NCI-H345 treated with DMSO at 0.1 percent for 48 hours (cell line): ENCODE data around the gene SNRPA.
"Not testable (repeated sequence)": the region's sequence is repeated elsewhere in the genome, so short reads cannot be mapped to it uniquely, and the experiment has no call there.

Experiments
- DNase-seq: peaks from one replicate; lab custom pipeline; 2025; ENCODE audit not compliant: unreplicated experiment; lab: John Stamatoyannopoulos, UW

Gene SNRPA

DNA sequence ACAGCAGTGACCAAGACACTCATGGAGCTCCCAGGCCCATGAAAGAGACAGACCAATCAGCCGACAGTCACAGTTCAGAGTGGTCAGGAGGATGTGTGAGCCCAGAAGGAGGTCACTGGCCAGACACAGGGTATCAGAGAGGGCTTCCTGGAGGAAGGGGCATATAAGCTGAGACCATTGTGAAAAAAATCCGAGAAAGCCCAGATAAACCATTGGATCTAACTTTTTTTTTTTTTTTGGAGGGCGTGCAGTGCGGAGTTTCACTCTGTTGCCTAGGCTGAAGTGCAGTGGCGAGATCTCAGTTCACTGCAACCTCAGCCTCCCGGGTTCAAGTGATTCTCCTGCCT is 29.9 kb upstream of the SNRPA start:
- DNase-seq: no peak

DNA sequence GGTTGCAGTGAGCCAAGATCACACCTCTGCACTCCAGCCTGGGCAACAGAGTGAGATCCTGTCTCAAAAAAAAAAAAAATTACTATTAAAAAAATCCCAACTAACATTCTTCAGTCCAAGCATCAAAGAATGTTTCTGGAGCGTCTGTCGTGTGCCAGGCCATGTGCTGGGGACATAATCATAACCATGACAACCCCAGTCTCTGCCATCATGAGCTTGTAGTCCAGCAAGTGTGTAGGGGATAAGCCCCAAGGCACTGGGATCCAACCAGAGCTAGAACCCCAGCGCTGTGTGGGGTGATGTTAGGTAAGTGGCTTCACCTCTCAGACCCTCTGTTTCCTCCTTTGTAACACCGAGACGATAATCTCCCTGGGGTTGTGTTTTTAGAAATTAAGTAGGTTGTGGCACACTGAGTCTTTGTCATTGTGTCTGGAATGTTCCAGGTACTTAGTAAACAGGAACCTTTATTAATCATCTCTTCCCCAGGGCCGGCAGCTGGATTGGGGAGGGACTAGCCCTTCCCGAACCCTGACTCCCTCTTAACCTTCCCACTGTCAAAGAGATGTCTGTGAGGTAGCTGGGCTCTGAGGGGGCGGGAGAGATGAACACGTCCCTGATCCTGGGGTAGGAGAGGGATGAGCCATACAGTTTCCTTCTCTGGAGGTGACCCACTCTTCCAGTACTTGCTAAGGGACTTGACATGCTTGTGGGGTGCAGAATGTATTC is 28.9 kb upstream of the SNRPA start:
- DNase-seq: no peak

DNA sequence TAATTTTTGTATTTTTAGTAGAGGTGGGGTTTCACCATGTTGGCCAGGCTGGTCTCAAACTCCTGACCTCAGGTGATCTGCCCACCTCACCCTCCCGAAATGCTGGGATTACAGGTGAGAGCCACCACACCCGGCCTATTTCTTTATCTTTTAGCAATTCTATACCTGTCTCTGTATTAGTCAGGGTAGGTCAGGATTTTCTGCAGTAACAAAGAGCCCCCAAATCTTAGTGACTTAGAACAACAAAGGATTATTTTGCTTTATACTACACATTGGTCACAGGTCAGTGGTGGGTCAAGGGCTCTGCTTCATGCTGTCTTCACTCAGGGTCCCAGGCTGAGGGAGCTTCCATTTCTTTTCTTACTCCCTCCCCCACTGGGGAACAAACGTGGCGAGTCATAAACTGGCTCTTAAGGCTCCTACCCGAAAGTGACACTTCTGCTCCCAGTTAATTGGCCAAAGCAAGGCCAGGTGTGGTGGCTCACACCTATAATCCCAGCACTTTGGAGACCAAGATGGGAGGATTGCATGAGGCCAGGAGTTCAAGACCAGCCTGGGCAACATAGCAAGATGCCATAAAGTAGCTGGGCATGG is 27.2 kb upstream of the SNRPA start:
- no peak for DNase-seq

DNA sequence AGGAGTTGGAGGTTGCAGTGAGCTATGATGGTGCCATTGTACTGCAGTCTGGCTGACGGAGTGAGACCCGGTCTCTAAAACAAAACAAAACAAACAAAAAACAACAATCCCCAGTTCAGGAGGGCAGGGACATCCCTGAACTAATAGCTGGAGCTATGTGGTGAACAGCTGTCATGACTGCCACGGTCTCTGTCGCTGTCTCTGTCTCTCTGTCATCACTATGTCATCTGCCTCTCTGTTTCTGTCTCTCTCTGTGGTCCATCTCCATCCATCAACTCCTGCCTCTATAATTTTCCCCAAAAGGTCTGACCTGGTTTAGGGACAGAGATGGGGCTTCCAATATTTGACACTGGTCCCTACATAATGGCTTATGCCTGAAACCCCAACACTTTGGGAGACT is 26.7 kb upstream of the SNRPA start:
- no peak for DNase-seq

DNA sequence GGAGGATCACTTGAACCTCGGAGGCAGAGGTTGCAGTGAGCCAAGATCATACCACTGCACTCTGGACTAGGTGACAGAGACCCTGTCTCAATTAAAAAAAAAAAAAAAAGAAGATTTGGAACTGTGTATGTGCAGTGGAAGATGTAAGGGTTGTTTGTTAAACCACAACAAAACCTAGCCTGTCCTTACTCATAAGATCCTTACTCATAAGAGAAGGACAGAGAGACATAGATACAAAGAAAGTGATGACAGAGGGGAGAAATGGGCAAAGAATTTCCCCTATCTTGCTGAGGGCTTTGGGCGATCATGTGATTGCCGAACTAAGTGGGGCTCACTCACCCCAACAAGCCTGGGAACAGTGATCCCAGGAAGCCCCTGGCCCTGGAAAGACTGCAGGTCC is 26.1 kb upstream of the SNRPA start:
- DNase-seq: no peak

DNA sequence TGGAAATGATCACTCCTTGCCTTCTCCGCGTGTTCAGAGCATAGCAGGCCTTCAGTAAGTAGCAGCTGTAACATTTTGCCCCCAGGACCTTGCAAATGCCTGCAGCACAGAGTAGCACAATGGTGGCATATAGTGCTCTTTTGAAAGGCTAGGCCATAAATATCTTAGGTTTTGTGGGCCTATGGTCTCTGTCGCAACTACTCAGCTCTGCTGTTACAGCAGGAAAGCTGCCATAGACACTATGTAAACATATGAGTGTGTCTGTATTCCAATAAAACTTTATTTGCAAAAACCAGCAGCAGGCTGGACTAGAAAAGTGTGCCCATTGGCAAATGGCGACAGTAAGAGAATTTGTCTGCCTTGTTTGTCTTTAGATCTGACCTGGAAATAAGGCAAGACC is 24.7 kb upstream of the SNRPA start:
- DNase-seq: no peak

DNA sequence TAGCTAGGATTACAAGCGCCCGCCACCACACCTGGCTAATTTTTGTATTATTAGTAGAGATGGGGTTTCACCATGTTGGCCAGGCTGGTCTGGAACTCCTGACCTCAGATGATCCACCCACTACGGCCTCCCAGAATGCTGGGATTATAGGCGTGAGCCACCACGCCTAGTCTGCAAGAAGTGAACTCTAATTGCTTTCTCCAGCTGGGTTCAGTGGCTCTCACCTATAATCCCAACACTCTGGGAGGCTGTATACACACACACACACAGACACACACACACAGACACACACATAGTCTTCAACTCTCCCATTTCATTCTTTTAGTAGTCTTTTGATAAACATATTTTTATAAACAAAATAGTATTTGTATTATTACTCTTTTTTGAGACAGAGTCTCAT is 20.9 kb upstream of the SNRPA start:
- DNase-seq: not testable (repeated sequence)

DNA sequence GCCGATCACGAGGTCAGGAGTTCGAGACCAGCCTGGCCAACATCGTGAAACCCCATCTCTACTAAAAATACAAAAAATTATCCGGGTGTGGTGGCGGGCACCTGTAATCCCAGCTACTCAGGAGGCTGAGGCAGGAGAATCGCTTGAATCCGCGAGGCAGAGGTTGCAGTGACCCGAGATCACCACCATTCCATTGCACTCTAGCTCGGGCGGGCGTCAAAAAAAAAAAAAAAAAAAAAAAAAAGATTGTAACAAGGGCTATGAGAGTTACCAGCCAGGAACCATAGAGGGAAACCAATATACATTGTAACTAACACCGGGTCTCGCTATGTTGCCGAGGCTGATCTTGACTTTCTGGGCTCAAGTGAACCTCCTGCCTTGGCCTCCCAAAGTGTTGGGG is 18.7 kb upstream of the SNRPA start:
- DNase-seq: not testable (repeated sequence)

DNA sequence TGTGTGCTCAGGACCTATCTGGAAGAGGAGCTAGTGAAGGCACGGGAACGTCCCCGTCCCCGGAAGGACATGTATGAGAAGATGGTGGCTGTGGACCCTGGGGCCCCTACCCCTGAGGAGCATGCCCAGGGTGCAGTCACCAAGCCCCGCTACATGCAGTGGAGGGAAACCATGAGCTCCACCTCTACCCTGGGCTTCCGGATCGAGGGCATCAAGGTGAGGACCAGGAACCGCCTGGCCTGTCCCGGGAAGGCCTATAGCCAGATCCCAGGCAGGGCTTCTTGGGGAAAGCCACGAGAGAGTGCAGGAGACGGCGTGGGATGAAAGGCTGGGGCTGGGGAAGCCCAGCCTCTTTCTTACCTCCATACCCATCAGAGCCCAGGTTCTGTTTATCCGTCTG is 17.9 kb upstream of the SNRPA start:
- no peak for DNase-seq

DNA sequence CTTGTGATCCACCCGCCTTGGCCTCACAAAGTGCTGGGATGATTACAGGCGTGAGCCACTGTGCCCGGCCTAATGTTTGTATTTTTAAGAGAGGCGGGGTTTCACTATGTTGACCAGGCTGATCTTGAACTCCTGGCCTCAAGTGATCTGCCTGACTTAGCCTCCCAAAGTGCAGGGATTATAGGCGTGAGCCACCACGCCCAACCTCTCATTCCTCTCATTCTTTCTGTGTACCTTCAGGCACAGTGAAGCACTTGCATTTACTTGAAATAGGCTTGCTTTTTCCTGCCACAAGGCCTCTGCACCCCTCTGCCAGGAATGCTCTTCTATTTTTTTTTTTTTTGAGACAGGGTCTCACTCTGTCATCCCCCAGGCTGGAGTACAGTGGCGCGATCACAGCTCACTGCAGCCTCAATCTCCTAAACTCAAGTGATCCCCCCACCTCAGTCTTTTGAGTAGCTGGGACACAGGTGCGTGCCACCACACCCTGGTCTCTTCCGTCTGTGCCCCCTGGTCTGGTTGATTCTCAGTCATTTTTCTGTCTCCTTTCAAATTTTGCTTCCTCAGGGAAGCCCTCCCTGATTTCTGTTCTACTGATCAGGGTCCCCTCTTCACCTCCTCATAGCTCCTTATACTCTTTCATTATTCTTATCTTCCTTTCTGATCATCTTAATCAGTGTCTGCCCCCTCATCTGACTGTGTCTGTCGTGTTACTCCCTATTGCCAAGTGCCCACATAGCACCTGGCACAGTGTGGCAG is 15.8 kb upstream of the SNRPA start:
- DNase-seq: no peak

DNA sequence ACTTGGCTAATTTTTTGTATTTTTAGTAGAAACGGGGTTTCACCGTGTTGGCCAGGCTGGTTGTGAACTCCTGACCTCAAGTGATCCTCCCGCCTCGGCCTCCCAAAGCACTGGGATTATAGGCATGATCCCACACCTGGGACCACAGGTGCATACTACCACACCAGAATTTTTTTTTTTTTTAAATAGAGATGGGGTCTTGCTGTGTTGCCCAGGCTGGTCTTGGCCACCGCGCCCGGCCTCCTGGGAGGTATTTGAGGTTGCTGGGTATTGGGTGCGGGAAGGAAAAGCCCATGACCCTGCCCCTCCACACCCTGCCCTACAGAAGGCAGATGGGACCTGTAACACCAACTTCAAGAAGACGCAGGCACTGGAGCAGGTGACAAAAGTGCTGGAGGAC is 14.3 kb upstream of the SNRPA start:
- DNase-seq: no peak

DNA sequence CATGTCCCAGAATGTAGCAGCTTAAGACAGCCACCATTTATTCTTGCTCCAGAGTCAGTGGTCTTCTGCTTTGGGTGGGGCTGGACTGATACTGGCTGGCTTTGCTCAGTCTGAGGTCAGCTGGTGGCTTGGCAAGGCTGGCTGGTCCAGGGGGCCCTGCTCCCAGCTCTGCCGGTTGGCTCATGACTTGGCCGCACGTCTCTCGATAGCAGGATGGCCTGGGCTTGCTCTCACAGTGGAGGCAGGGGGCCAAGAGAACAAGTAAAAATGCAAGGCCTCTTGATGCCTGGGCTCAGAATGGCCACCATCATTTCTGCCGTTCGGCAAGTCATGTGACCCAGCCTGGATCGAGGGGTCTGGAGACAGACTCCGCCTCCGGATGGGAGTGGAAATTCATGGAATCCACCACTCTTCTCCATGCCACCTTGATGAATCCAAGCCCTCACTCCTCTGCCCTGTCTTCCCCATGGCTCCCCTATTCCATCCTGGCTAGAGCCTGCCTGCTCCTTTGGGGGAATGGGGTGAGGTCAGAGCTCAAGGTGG is 13.8 kb upstream of the SNRPA start:
- DNase-seq: no peak

DNA sequence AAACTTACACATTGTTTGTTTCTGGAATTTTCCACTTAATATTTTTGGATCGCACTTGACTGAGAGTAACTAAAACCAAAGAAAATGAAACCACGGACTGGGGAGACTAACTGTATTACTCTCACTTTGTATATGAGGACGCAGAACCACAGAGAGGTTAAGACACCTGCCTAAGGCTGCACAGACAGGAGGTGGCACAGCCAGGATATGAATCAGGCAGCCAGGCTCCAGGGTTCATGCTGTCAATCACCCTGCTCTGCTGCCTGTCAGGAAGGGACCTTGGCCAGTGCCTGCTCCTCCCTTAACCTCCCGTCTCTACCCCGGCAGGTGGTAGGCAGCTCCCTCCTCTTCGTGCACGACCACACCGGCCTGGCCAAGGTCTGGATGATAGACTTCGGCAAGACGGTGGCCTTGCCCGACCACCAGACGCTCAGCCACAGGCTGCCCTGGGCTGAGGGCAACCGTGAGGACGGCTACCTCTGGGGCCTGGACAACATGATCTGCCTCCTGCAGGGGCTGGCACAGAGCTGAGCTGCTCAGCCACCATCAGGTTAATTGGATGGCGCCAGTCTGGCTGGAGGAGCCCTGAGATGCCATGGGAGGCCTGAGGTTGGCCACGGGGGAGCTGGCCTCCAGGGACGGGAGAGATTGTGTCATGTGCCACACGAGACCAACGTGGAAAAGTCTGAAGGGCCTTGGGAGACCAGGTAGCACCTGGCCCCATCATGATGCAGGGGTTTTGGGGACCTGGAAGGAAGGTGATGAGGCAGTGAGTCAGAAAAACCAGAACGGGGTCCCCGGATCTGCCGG is 11.8 kb upstream of the SNRPA start:
- DNase-seq: no peak

DNA sequence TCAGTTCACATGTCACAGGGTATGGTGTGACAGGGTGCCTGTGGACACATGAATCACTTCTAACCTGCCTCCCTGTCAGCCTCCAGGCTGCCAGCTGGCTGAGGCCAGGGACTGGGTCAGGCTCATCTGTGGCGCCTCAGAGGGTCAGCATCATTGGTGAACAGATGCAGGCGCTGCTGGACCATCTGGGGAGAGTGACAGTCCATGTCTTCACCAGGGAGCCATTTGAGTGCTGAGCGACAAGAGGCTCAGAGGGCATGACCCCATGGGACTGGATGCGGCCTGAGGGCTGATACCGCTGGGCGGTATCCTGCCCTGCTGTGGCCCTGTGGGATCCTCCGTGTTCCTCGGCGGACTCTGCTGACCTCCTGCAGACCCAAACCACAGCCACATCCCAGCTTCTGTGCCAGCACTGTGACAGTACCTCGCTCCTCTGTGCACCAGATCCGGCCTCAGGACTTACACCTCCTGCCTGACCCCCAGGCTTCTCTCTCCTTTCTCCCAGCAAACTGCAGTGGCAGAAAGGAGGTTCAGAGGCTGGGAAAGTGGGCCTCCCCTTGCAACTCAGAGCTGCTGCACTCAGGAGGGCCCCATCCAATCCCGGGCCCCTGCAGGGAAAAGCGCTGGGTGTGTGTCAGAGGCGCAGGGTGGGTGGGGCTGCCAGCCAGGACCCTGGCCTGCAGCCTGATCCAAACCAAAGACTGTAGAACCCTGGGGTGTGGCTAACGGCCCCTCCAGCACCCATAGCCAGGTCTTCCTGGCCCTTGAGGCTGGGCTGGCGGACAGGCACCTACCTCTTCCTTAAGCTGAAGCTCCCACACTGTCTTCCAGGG is 10.9 kb upstream of the SNRPA start:
- no peak for DNase-seq

DNA sequence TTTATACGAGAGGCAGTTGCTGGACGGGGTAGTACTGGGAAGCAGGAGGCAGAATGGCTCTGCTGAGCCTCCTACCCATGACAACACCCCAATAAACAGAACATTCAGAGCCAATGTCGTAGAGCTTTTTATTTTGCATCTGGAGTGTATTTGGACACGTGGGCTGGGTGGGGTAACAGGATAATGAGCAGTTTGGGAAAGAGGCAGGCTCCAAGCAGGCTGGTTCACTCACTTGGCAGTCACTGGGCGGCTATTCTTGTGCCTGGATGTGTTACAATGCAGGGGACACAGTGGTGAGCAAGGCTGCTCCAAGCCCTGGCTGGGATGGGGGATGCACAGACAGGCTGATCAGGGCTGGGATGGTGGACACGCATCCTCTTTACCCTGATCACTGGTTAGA is 10.3 kb upstream of the SNRPA start:
- DNase-seq: no peak

DNA sequence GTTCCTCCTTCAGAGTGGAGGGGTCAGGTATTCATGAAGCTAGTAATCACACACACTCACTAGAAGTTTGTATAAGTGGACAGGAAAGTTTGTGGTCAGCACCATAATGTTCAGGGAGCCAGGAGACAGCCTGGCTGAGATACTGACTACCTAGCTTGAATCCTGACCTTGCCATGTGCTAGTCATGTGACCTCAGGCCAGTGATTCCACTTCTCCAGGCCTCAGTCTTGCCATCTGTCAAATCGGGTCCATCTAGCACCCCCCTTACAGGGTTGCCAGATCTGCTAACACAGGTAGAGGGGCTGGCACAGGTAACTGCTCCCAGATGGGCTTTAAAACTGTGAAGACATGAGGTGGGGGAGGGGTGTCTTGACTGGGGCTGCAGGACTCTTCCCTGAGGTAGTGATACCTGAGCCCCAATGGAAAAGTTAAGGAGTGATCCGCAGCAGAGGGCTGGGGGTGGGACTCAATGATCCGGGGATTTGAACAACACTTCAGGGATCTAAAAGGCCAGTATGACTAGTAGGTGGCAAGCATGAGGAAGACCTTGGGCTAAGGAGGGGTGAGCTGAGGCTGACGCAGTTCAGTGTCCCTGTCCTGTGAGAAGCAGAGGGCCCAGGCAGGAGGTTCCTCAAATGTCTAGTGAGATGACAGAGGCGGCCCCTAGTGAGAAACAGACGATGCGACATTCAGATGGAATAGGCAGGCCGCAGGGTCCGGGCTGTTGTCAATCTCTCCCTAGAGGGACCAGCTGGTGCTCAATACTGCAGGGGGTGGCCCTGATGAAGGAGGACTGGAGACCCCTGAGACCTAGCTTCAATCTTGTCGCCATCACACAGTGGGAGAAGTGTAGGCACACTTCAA is 9.2 kb upstream of the SNRPA start:
- DNase-seq: no peak

DNA sequence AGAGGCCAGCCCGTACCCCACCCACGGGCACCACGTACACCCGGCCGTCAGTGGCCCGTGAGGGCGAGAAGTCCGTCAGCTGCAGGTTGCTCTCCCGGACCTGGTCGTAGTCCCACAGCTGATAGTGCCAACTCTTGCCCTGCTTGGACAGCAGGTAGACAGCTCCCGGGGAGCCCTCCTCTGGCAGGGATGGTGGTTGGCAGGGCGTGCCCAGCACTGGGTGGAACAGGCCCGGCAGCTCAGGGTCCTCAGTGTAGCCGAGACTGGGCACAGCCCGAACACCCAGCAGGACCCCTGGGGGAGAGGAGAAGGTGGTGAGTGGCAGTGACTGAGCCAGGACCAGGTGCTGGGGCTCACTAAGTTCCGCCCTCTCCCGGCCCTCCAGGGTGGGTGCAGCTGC is 8.5 kb upstream of the SNRPA start:
- DNase-seq: no peak

DNA sequence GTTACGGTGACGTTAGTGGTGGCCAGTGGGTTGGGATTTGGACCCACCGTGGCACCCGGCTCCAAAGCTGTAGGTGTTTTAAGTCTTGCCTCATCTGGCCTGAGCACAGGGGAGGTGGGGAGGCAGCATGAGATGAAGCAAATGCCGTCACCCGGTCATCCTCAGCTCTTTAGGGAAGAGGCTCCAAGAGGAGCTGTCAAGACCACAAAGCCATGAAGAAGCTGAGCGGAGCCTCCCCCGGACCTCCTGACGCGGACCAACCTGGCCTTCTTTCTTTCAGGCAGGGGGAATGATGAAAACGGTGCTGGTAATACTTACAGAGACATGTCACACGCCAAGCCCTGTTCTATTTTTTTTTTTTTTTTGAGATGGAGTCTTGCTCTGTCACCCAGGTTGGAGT is 8.1 kb upstream of the SNRPA start:
- no peak for DNase-seq

DNA sequence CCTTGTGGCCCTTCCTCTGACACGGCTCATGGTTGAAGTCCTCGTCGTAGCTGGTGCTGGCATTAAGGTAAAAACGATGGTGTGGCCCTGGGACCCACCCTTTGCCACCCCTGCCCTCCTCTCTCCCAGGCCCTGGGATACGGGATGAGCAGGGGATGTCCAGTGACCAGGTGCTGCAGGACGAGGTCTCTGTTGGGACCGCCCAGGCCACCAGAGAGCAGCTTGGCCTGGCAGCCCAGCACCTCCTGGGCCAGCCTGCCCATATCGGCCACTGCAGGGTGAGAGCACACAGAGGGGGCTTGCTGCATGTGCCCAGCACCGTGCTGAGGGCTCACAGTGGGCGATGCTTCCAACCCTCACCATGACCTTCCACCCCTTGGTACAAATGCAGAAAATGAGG is 7.1 kb upstream of the SNRPA start:
- DNase-seq: no peak
